CD1c-positive myeloid dendritic cell (primary cell): ENCODE results near the gene OR10A6.

Source experiments
- DNase-seq: peaks from one replicate; pipeline ENCODE4 v3.0.0-alpha.2; 2016; ENCODE audit errors: extremely low spot score

Gene OR10A6

DNA sequence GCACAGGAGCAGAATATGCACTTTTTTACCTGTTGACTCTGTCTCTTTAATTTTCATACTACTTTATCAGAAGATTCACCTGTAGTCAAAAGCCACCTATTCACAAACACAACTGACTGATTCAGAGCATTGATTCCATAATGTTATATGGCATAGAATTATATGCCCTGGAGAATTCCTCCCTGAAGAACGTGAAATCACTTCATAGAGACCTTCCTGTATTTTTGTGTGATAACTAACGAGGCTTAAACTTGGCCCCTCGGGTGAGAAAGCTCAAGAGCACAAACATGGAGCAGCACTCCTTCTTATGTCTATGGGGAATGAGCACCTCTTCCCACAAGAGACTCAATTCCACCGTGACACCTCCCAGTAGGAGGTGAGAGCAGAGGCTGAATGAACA, at the start of gene OR10A6:
OR10A6 (minus strand) TSS at position 101 of the 400 bp plus-strand sequence. CDS start 2,606 bp downstream, outside the sequence.
- no peak for DNase-seq

- DNase-seq, result no peak
Observed at GRCh38 chr11:7977232-7977917, 46.3 kb upstream of the OR10A6 start.

- no peak for DNase-seq
Observed at GRCh38 chr11:7974668-7975067, 43.6 kb upstream of the OR10A6 start.

DNA sequence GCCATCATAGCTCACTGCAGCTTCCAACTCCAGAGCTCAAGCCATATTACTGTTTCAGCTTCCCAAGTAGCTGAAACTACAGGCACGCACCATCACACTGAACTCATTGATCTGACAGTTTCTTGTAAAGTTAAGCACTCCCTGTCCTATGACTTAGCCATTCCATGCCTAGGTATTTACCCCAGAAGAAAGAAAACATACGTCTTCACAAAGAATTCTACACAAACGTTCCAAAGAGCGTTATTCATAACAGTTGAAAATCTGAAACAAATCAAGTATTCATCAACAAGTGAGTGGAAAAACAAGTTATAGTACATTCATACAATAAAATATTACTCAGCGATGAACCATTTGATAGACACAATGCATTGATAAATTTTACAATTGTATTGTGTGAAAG, 41.9 kb upstream of the OR10A6 start:
- no peak for DNase-seq

GRCh38 chr11:7971846-7972245, 40.8 kb upstream of the OR10A6 start:
- no peak for DNase-seq

DNA sequence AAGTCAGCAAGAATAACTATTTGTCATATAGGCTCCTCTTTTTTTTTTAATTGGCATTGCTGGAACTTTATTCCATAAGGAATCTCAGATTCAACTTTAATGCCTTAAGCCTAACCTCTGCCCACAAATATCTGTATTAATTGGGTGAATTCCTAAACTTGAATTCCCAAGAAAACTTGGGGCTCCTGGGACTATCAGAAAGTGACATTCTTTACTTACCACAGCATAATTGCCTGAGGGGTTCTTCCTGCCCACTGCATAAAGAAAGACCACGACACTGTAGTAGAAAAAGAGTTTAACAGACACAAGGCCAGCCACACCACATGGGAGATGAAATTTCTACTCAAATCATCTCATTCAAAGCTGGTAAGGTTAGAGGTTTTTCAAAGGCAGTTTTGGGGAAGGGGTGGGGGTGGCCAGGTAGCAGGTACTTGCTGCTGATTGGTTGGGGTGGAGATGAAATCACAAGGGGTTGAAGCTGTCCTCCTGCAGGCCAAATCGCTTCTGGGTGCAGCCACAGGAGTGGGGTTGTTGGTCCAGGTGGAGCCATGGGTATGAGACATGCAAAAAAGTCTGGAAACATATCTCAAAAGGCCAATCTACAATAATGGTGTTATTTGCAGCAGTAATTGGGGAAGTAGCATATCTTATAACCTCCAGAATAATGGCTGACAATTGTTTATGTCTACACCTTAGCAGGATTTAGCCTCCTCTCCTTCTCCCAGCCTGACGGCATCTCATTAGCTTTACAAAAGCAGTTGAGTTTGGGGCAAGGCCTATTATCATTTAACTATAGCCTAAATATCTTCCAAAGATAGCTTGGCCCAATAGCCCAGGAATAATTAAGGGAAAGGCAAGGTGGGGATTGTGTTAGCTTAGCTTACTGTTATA, 38.9 kb upstream of the OR10A6 start:
- no peak for DNase-seq

- DNase-seq, result no peak
Observed at GRCh38 chr11:7968686-7969085, 37.6 kb upstream of the OR10A6 start.

DNA sequence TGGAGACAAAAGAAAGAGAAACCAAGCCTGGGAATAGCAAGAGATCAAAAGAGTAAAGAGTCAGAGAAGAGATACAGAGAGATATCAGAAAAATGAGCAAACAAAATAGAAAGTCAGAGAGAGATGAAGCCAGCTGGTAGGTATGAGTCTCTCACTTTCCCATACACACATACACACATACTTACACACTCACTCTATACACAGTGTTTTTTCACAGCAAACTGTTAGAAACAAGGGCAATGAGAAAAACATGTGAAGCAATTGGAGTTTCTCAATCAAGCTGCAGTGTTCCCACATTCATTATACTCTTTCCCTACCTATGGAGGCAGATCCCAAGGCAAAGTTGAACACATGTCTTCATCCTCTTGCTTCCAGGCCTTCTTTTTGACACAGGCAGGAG, 36.8 kb upstream of the OR10A6 start:
- no peak for DNase-seq

GRCh38 chr11:7967097-7967496, 36.0 kb upstream of the OR10A6 start:
- no peak for DNase-seq

GRCh38 chr11:7965386-7965785, 34.3 kb upstream of the OR10A6 start, which contains the start of gene NLRP10:
NLRP10 (minus strand) TSS chr11:7965447; CDS start chr11:7963495, 1,952 bp downstream.
- DNase-seq, result no peak

DNA sequence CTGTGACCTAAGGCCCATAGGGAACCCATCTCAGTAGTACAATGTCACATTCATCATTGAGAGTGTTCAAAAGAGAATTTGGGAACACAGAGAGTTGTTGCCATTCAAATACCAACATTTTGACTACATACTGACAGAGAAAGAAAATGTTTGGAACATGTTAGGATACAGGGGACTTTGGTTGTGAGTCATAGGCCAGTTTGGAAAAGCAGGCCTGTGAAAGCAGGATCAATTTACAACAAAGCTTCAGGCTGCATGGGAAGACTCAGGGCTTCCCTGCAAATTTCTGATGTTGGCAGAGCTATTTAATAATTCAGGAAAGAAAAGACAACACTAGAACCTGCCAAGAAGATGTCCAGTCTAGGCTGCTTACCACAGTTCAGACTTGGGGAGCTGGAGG, 33.8 kb upstream of the OR10A6 start:
- no peak for DNase-seq

DNA sequence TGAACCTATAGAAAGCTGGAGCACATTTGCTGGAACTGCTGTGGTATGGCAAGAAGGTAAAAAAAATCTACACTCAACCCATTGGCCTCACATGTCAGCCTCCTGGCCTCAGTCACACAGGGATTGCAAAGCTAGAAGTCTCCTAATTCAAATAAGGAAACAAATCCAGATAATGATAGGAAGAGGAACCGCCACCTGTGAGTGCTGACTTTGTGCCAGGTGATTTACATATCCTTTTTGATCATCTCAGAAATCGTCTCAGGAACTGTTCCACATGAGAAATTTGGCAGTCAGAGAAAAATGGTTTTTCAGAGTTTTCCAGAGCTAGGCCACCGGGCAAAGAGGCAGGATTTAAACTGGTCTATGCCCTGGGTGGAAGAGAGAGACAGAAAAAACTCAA, 33.2 kb upstream of the OR10A6 start:
- DNase-seq, result no peak

DNA sequence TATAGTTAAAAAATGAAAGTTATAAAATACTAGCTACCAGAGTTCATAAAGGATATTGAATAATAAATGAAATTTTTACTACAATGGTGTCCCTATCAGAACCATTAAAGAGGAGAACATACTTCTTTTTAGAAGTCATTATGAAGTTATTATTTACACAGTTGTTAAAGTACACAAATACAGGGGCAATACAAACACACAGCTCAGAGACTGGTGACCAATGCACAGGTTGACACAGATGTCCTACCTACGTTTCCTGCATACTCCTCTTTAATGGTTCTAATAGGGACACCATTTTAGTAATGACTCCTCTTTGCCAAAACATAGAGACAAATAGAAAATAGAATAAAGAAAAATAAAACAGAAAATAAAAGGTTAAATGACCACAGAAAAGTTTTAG, 24.1 kb upstream of the OR10A6 start:
- DNase-seq, result no peak

DNA sequence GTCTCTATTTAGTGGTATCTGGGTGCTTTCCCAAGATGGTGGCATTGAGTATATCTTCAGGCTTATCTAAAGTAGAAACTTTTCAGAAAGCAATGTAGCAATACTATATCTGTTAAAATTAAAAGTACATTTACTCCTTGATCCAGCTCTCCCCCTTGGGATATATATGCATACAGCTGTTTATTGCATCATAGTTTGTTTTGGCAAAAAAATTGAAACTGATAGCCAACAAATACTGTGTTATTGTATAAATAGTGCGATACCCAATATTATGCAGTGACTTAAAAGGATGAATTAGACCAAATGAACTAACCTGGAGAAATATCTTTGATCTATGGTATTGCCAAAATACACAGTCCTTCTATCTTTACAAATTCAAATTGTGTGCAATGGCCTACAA, 18.9 kb upstream of the OR10A6 start:
- no peak for DNase-seq

DNA sequence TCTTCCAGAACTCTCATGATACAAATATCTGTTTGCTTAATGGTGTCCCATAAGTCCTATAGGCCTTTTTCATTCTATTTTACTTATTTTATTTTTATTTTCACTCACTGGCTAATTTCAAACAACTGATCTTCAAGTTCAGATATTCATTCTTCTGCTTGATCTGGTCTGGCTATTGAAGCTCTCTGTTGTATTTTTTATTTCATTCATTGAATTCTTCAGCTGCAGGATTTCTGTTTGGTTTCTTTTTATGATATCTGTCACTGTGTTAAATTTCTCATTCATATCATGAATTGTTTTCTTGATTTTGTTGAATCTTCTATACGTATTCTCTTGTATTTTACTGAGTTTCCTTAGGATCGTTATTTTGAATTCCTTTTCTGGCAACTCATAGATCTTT, 13.1 kb upstream of the OR10A6 start:
- no peak for DNase-seq

- DNase-seq, result no peak
Observed at GRCh38 chr11:7941608-7942007, 10.5 kb upstream of the OR10A6 start, which contains the start of gene OR10A3. OR10A3 (minus strand) TSS chr11:7941708; CDS start chr11:7939520, 2,188 bp downstream.

GRCh38 chr11:7941146-7941545, 10.1 kb upstream of the OR10A6 start:
- no peak for DNase-seq

DNA sequence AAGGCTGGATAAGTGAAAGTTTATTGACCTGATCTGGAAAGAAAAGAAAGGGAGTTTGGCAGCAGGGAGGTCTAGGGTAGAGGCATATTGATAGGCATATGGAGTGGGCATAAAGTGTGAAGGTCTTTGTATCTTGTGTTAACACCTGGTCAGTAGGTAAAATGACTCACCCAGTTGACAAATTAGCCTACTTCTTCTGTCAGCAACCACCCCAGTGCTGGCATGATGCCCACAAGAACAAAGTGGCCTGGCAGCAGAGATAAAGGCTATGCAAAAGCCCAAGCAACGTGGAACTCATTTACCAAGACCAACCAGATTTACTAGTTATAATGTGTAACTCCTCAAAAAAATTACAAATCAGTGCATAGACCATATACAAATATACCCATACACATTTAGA, 5.5 kb upstream of the OR10A6 start:
- no peak for DNase-seq

- no peak for DNase-seq
Observed at GRCh38 chr11:7927635-7928034, 3.4 kb downstream of the OR10A6 start.

- no peak for DNase-seq
Observed at GRCh38 chr11:7924536-7924935, 6.5 kb downstream of the OR10A6 start.

- DNase-seq, result no peak
Observed at GRCh38 chr11:7918141-7918540, 12.9 kb downstream of the OR10A6 start.

DNA sequence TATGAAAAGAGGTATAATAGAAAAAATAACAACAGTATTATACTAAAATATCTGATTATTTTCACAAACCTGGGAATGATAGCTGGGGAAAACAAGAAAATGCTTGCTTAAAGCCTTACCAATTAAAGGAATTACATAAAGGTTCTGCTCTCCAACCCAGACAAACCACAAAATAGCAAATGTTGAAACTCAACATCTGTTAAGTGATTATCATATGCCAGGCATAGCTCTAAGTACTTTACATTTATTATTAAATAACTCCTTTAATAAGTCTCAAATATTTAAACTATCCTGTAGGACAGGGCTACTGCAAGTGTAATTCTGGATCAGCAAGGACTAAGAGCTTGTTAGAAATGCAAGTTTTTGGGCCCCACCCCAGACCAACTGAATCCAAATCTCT, 20.1 kb downstream of the OR10A6 start:
- DNase-seq, result no peak

GRCh38 chr11:7910286-7910788, 20.7 kb downstream of the OR10A6 start:
- no peak for DNase-seq
